ENCODE data around the gene CLC.
"Not testable (repeated sequence)": the region's sequence is repeated elsewhere in the genome, so short reads cannot be mapped to it uniquely, and the experiment has no call there.

CLC gene

DNA sequence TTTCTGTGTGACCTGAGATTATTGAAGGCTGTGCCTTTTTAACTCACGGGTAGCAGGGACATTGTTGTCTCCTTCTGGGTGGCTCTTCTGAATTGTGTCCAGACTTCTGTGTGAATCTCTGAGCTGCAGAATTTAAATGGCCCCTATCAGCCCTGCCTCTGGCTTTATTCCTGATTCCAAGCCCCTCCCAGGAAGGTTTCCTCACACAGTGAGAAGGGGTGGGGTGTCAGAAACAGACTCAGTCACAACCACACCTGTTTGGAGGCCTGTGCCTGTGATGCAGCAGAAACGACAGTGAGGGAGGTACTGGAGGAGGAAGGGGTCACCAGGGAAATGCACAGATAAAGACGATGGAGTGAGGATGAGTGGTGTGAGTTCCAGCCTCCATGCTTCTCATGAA is at the start of gene CLC:
Gene CLC, minus strand, starts transcription at position 139 of the 400 bp plus-strand sequence. Its CDS starts 77 bp downstream, at position 62.
- TF ChIP-seq SUZ12 (IDR thresholded peaks at IDR 0.05; ENCODE audit: extremely low read depth, insufficient read depth, insufficient read length) (no peak), ZNF274 (IDR thresholded peaks at IDR 0.05; ENCODE audit: low read depth, low read length) (no peak), YY1 (IDR thresholded peaks at IDR 0.05; ENCODE audit: insufficient read depth, insufficient read length) (no peak)
- no peaks in the 10 kb centered on the region for H3K36me3 ChIP-seq (ENCODE audit: insufficient read depth, insufficient read length, low read length)
- no peaks in the 10 kb centered on the region for H3K4me1 ChIP-seq (ENCODE audit: insufficient read depth, insufficient read length)
- H3K27me3 ChIP-seq (ENCODE audit: insufficient read depth, insufficient read length) = no peaks in the 10 kb centered on the region
- no peaks in the 10 kb centered on the region for H3K9me3 ChIP-seq (ENCODE audit: insufficient read depth, low read length)
- no peak within 1 kb of the TSS for H3K9ac ChIP-seq (ENCODE audit: insufficient read length, low read depth)
- no peak within 1 kb of the TSS for H3K4me3 ChIP-seq (ENCODE audit: insufficient read length, low read depth)
- DNase-seq (ENCODE audit: low read depth, low spot score) = no peak

DNA sequence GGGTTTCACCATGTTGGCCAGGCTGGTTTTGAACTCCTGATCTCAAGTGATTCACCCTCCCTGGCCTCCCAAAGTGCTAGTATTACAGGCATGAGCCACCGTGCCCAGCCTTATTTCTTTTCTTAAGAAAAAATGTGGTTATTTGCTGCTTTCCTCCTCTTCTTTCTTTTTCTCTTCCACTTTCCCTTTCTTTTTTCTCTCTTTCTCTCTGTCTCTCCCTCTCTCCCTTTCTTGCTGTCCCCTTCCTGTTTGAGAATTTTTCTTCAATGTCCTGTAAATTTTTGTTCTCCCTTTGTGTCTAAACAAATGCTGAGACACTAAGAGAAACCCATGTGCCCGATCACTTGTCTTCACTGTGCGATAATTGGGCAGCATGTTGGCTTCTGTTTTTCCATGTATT is 43.1 kb upstream of the CLC start:
- Histone ChIP-seq H3K4me1 (ENCODE audit: insufficient read depth, insufficient read length) (no peaks in the 10 kb centered on the region), H3K4me3 (ENCODE audit: insufficient read length, low read depth) (no peak overlapping the region), H3K9ac (ENCODE audit: insufficient read length, low read depth) (no peak overlapping the region), H3K36me3 (ENCODE audit: insufficient read depth, insufficient read length, low read length) (no peaks in the 10 kb centered on the region), H3K9me3 (ENCODE audit: insufficient read depth, low read length) (no peaks in the 10 kb centered on the region), H3K27me3 (ENCODE audit: insufficient read depth, insufficient read length) (no peaks in the 10 kb centered on the region)
- DNase-seq (ENCODE audit: low read depth, low spot score) = no peak
- TF ChIP-seq SUZ12 (IDR thresholded peaks at IDR 0.05; ENCODE audit: extremely low read depth, insufficient read depth, insufficient read length) = no peak
- TF ChIP-seq YY1 (IDR thresholded peaks at IDR 0.05; ENCODE audit: insufficient read depth, insufficient read length) = no peak
- no peak for TF ChIP-seq ZNF274 (IDR thresholded peaks at IDR 0.05; ENCODE audit: low read depth, low read length)

DNA sequence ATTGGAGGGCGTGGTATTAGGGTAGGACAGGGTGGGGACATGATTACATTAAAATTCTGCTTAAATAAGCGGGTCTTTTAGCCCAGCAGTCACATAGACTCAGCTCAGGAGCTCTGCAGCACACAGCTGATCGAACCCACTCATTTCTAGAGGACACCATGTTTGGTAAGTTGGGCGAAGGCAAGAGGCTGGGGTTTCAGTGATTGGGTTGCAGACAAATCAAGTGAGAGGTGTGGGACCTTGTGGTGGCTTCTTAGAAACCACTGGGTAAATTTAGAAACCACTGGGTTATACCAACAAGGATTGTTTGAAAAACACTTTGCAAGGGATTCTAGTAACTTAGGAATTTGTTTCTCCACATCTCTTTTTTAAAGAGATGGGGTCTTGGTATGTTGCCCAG is 40.9 kb upstream of the CLC start, which contains the start of gene LEUTX:
Gene LEUTX, plus strand, starts transcription at position 92 of the 400 bp plus-strand sequence. Its CDS starts 67 bp downstream, at position 159.
- TF ChIP-seq YY1 (IDR thresholded peaks at IDR 0.05; ENCODE audit: insufficient read depth, insufficient read length) (no peak), SUZ12 (IDR thresholded peaks at IDR 0.05; ENCODE audit: extremely low read depth, insufficient read depth, insufficient read length) (no peak), ZNF274 (IDR thresholded peaks at IDR 0.05; ENCODE audit: low read depth, low read length) (no peak)
- Histone ChIP-seq H3K4me3 (ENCODE audit: insufficient read length, low read depth) (no peak within 1 kb of the TSS), H3K4me1 (ENCODE audit: insufficient read depth, insufficient read length) (no peaks in the 10 kb centered on the region), H3K27me3 (ENCODE audit: insufficient read depth, insufficient read length) (no peaks in the 10 kb centered on the region), H3K9ac (ENCODE audit: insufficient read length, low read depth) (no peak within 1 kb of the TSS), H3K36me3 (ENCODE audit: insufficient read depth, insufficient read length, low read length) (no peaks in the 10 kb centered on the region), H3K9me3 (ENCODE audit: insufficient read depth, low read length) (no peaks in the 10 kb centered on the region)
- DNase-seq (ENCODE audit: low read depth, low spot score) = no peak

DNA sequence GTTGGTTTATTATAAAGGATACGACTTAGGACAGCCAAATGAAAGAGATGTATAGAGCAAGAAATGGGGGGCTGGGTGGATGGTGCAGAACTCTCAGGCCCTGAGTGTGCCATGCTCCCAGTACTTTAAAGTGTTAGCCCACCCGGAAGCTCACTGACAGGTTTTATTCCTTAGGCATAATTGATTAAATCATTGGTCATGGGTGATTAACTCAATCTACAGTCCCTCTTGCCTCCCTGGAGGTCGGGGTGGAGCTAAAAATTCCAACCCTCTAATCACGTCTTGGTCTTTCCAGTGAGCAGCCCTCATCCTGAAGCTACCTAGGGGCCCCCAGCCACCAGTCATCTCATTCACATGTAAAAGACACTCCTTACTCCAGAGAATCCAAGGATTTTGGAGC is 31.0 kb upstream of the CLC start:
- Histone ChIP-seq H3K27me3 (ENCODE audit: insufficient read depth, insufficient read length) (no peaks in the 10 kb centered on the region), H3K9ac (ENCODE audit: insufficient read length, low read depth) (no peak overlapping the region), H3K4me1 (ENCODE audit: insufficient read depth, insufficient read length) (no peaks in the 10 kb centered on the region), H3K9me3 (ENCODE audit: insufficient read depth, low read length) (0 out of 2 replicates have a peak, but pooled peaks cover 5% of the 10 kb centered on the region), H3K36me3 (ENCODE audit: insufficient read depth, insufficient read length, low read length) (no peaks in the 10 kb centered on the region), H3K4me3 (ENCODE audit: insufficient read length, low read depth) (no peak overlapping the region)
- TF ChIP-seq SUZ12 (IDR thresholded peaks at IDR 0.05; ENCODE audit: extremely low read depth, insufficient read depth, insufficient read length) (no peak), ZNF274 (IDR thresholded peaks at IDR 0.05; ENCODE audit: low read depth, low read length) (no peak), YY1 (IDR thresholded peaks at IDR 0.05; ENCODE audit: insufficient read depth, insufficient read length) (no peak)
- DNase-seq (ENCODE audit: low read depth, low spot score) = peak; percentile 18

DNA sequence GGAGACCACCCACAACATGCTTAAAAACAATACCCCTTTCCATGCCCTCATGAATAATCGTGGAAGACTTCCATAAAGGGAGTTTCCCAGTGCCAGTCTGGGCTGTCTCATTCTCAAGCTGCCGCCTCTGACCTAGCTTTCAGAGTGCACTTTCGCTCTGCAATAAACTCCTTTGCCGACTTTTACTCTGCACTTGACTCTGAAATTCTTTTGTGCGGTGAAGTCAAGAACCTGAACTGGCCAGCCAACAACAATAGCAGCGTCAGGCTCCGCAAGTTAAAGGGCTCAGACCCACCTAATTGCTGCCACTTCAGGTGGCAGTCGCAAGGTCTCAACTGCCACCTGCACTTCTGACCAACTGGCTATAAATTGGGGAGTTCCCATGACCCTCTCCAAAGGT is 30.5 kb upstream of the CLC start:
- no peak overlapping the region for H3K9ac ChIP-seq (ENCODE audit: insufficient read length, low read depth)
- no peaks in the 10 kb centered on the region for H3K4me1 ChIP-seq (ENCODE audit: insufficient read depth, insufficient read length)
- H3K9me3 ChIP-seq (ENCODE audit: insufficient read depth, low read length) = 0 out of 2 replicates have a peak, but pooled peaks cover 5% of the 10 kb centered on the region
- no peak for DNase-seq (ENCODE audit: low read depth, low spot score)
- TF ChIP-seq ZNF274 (IDR thresholded peaks at IDR 0.05; ENCODE audit: low read depth, low read length) = no peak
- H3K27me3 ChIP-seq (ENCODE audit: insufficient read depth, insufficient read length) = no peaks in the 10 kb centered on the region
- no peak overlapping the region for H3K4me3 ChIP-seq (ENCODE audit: insufficient read length, low read depth)
- no peaks in the 10 kb centered on the region for H3K36me3 ChIP-seq (ENCODE audit: insufficient read depth, insufficient read length, low read length)

DNA sequence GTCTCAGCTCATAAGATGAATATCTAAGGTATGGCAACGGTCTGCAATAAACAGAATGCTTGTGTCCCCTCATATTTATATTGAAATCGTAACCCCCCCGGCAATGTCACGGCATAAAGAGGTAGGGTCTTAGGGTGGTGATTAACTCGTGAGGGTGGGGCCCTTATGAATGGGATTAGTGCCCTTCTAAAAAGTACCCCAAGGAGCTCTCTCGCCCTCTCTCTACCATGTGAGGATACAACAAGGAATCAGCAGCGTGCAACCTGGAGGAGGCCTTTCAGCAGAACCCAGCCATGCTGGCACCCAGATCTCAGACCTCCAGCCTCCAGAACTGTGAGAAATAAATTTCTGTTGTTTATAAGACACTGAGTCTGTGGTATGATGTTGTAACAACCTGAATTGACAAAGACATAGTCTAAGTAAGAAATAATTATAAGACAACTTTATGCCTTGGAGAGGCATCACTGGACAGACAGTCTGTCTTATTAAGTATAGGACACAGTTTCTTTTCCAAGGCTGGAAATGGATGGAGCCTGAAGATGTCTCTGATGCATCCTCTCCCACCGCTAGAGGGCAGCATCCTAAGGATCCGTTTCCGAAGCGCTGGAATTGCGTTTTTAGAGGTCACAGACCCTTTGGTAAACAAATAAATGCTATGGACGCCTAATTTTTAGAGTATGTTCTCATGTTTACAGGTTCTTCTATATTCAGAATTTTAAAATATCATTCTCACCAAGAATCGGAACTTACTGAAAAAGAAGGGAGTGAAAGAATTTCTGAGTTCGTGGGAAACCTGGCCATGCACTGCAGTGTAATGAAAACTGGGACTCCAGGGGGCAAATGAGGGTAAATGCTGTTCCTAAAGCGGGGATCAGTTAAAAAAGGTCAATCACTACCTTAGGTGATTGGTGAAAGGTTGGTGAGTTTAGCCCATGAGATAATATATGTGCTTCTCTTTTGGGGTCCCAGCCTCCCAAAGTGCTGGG is 27.6 kb upstream of the CLC start:
- Histone ChIP-seq H3K36me3 (ENCODE audit: insufficient read depth, insufficient read length, low read length) (no peaks in the 10 kb centered on the region), H3K9ac (ENCODE audit: insufficient read length, low read depth) (no peak overlapping the region), H3K9me3 (ENCODE audit: insufficient read depth, low read length) (0 out of 2 replicates have a peak, but pooled peaks cover 5% of the 10 kb centered on the region), H3K4me3 (ENCODE audit: insufficient read length, low read depth) (no peak overlapping the region), H3K4me1 (ENCODE audit: insufficient read depth, insufficient read length) (no peaks in the 10 kb centered on the region), H3K27me3 (ENCODE audit: insufficient read depth, insufficient read length) (no peaks in the 10 kb centered on the region)
- no peak for TF ChIP-seq YY1 (IDR thresholded peaks at IDR 0.05; ENCODE audit: insufficient read depth, insufficient read length)
- DNase-seq (ENCODE audit: low read depth, low spot score) = peak; percentile 35

DNA sequence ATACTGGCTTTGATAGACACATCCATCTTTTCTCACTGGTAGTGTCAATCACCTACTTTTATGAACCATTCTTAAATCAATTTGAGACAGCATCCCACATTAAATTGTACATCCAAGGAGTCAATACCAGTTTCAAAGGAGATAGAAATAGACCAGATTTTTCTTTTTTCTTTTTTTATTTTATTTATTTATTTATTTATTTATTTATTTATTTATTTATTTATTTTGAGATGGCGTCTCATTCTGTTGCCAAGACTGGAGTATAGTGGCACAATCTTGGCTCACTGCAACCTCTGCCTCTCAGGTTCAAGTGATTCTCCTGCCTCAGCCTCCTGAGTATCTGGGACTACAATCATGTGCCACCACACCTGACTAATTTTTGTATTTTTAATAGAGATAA is 24.0 kb upstream of the CLC start:
- not testable (repeated sequence) for H3K4me3 ChIP-seq (ENCODE audit: insufficient read length, low read depth); H3K27me3 ChIP-seq (ENCODE audit: insufficient read depth, insufficient read length); H3K4me1 ChIP-seq (ENCODE audit: insufficient read depth, insufficient read length); H3K9ac ChIP-seq (ENCODE audit: insufficient read length, low read depth); H3K36me3 ChIP-seq (ENCODE audit: insufficient read depth, insufficient read length, low read length); H3K9me3 ChIP-seq (ENCODE audit: insufficient read depth, low read length); DNase-seq (ENCODE audit: low read depth, low spot score)

Measured in NT2/D1 (cell line).